Esophagus muscularis mucosa (tissue), 3 donors: Measurements from ENCODE around the gene BORCS5.

Experiments used
- CTCF ChIP-seq, 3 experiments: fragments of 200-600 bp in 2 of 3; fragments of 450-650 bp in 1 of 3; sonication (generic) in 2 of 3; IDR thresholded peaks; one replicate each; pipeline ENCODE4 v1.5.1; 2017 to 2019; ENCODE audit warnings: antibody characterized with exemption in 3 of 3, mild to moderate bottlenecking in 2 of 3, moderate library complexity in 1 of 3
- POLR2A ChIP-seq: fragments of 450-650 bp; IDR thresholded peaks from one replicate; pipeline ENCODE4 v1.6.1; 2017; ENCODE audit warnings: antibody characterized with exemption, moderate library complexity, mild to moderate bottlenecking, low read depth

- TF ChIP-seq CTCF (IDR thresholded peaks at IDR 0.05) (no peak), POLR2A (no peak)
Observed at GRCh38 chr12:12469386-12469785, 112.5 kb downstream of the BORCS5 start.
